DMS153 treated with DMSO at 0.1 percent for 48 hours (cell line): Measurements from ENCODE around the gene FBXO2.
"Not testable (repeated sequence)": the region's sequence is repeated elsewhere in the genome, so short reads cannot be mapped to it uniquely, and the experiment has no call there.

Experiments used
- DNase-seq: peaks from one replicate; lab custom pipeline; 2025; ENCODE audit not compliant: unreplicated experiment; lab: John Stamatoyannopoulos, UW

FBXO2 gene

GRCh38 chr1:11634365-11635192, 19.6 kb downstream of the FBXO2 start:
- DNase-seq: no peak

GRCh38 chr1:11629184-11630016, 24.8 kb downstream of the FBXO2 start:
- peak; percentile 36 for DNase-seq

GRCh38 chr1:11628767-11629166, 25.5 kb downstream of the FBXO2 start:
- no peak for DNase-seq

GRCh38 chr1:11626551-11626950, 27.7 kb downstream of the FBXO2 start:
- DNase-seq: no peak

GRCh38 chr1:11623702-11624101, 30.5 kb downstream of the FBXO2 start:
- no peak for DNase-seq

- no peak for DNase-seq
These were observed 31.8 kb downstream of the FBXO2 start for GRCh38 chr1:11622398-11622797.

- no peak for DNase-seq
These were observed 33.3 kb downstream of the FBXO2 start for GRCh38 chr1:11620924-11621323.

GRCh38 chr1:11620405-11620804, 33.8 kb downstream of the FBXO2 start:
- no peak for DNase-seq

GRCh38 chr1:11617741-11618140, 36.5 kb downstream of the FBXO2 start:
- DNase-seq: no peak

GRCh38 chr1:11617314-11617713, 36.9 kb downstream of the FBXO2 start:
- DNase-seq: peak; percentile 22

GRCh38 chr1:11616766-11617165, 37.5 kb downstream of the FBXO2 start:
- DNase-seq: no peak

- DNase-seq: no peak
These were observed 39.1 kb downstream of the FBXO2 start for GRCh38 chr1:11615090-11615489.

- no peak for DNase-seq
These were observed 40.9 kb downstream of the FBXO2 start for GRCh38 chr1:11613347-11613746.

- DNase-seq: no peak
These were observed 42.4 kb downstream of the FBXO2 start for GRCh38 chr1:11611638-11612327.

- no peak for DNase-seq
These were observed 43.5 kb downstream of the FBXO2 start for GRCh38 chr1:11610629-11611180.

GRCh38 chr1:11609378-11609777, 44.9 kb downstream of the FBXO2 start:
- not testable (repeated sequence) for DNase-seq

GRCh38 chr1:11608596-11609130, 45.6 kb downstream of the FBXO2 start:
- not testable (repeated sequence) for DNase-seq

GRCh38 chr1:11606775-11607174, 47.5 kb downstream of the FBXO2 start:
- DNase-seq: no peak

GRCh38 chr1:11602981-11603380, 51.2 kb downstream of the FBXO2 start:
- no peak for DNase-seq

GRCh38 chr1:11602424-11602823, 51.8 kb downstream of the FBXO2 start:
- no peak for DNase-seq

GRCh38 chr1:11600836-11601235, 53.4 kb downstream of the FBXO2 start:
- peak; percentile 45 for DNase-seq
